Measurements from ENCODE around the gene HIVEP2.
A peak's percentile ranks its signal among the peaks of the same experiment; 100 is the strongest.

The HIVEP2 gene

GRCh38 chr6:142784344-142784743 lies 160.6 kb downstream of the HIVEP2 start:
- DNase-seq (ENCODE audit: low spot score) = no peak

DNA sequence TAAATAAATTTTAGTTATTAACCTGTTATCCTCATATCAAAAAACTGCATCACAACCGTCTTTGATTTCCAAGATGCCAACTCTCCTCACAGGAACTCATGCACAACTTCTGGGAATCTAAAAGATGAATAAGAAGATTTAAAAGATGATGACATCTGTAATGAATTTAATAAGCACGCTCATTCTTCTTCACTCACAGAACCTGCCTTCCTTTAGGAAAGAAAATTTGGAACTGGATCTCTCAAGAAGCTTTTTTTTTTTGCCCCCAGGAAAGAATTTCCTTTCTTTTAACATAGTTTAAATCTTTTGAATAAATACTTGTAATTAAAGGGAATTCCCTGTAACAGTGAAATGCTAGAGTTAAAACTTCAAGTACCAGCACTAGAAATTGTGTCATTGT lies 161.5 kb downstream of the HIVEP2 start:
- peak; percentile 36 for DNase-seq (ENCODE audit: low spot score)

GRCh38 chr6:142781129-142781528 lies 163.8 kb downstream of the HIVEP2 start:
- DNase-seq (ENCODE audit: low spot score) = no peak

- DNase-seq (ENCODE audit: low spot score) = no peak
Observed at GRCh38 chr6:142773859-142774648, 170.9 kb downstream of the HIVEP2 start.

DNA sequence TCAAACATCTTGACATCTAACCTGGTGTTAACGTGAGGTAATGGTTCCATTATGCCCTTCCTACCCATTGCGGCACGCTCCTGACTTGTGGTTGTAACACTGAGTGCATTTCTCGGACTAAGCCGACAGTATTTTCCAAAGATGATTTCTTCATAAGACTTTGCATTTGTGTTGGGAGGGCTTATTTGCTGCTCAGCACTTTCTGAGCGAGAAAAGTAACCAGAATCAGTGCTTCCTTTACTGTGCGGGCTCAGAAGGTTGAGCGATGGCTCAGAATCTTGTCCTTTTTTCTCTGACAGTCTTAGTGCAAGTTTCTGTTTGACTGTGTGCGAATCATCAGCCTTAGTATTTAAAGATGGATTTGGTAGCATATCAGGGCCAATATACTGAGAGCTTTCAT lies 171.7 kb downstream of the HIVEP2 start:
- DNase-seq (ENCODE audit: low spot score) = no peak

DNA sequence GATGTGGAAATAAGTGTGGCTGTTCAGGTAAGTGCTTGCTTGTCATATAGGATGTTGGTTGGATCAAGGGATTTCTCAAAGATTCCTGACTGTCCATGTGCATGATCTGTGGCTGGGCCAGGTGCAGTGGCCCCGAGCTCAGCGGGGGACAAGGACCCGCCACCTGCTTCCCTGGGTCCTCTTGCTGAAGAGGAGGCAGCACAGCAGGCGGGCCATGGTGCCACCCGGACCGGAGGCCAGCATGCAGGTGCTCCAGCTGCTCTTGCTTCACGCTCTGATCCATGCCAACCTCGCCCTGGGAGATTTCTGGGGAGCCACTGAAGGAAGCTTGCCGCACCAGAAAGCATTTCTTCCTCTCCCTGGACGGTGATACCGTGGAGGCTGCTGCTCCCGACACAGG lies 173.8 kb downstream of the HIVEP2 start:
- DNase-seq (ENCODE audit: low spot score) = no peak

- no peak for DNase-seq (ENCODE audit: low spot score)
Observed at GRCh38 chr6:142765306-142765705, 179.7 kb downstream of the HIVEP2 start.

GRCh38 chr6:142764311-142764710 lies 180.7 kb downstream of the HIVEP2 start:
- no peak for DNase-seq (ENCODE audit: low spot score)

DNA sequence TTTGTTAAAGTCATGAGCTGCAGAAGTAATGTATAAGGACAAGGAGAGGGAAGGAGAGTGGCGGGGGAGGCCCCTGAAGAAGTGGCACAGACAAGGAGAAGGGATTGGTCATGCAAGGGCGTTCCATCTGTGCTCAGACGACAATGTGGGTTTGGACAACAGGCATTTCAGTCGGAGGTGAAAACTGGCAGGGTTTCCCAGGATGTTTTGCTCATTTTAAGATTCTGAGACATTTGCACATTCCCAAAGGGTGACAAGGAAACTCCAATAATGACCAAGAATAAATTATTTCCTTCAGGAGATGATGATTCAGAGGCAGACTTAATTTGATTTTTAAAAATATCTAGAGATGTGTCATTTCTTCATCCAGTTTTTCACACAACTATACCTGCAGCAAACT lies 181.8 kb downstream of the HIVEP2 start:
- DNase-seq (ENCODE audit: low spot score) = peak; percentile 63

GRCh38 chr6:142761756-142762155 lies 183.2 kb downstream of the HIVEP2 start:
- DNase-seq (ENCODE audit: low spot score) = no peak

DNA sequence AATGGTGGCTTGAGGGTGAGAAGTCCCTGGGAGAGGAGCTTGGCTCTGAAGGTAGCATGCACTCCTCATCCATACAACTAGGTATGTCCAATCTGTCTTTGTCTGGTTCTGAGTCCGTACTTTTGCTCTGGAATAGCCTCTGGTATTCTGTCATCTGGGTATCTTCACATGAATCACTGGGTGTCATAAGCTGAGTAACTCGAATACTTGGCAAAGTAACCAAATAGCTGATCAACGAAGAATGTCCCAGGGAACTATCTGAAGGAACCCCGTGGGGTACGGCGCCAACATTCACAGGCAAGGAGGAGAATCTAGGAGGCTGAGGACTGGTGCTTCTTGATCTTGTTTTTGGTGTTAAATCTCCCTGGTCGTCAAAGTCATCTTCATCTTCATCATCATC lies 184.8 kb downstream of the HIVEP2 start:
- DNase-seq (ENCODE audit: low spot score) = peak; percentile 70

DNA sequence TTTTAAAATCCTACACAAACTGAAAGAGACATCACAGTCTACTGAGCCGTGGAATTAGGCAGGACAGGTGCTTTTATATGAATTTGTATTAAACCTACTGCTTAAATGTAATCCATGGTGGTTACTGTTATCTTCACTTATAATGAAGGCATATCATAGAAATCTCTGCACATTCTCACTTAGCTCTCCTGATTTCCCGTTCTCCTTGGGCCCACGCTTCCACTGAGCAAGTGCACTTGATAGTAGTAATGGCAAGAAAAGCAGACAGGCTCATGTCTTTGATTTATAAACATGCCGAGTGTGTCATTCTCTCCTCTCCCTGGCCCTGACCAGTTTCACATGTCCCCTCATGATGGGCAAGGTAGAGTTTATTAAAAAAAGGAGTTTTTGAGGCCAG lies 186.3 kb downstream of the HIVEP2 start:
- DNase-seq (ENCODE audit: low spot score) = no peak

DNA sequence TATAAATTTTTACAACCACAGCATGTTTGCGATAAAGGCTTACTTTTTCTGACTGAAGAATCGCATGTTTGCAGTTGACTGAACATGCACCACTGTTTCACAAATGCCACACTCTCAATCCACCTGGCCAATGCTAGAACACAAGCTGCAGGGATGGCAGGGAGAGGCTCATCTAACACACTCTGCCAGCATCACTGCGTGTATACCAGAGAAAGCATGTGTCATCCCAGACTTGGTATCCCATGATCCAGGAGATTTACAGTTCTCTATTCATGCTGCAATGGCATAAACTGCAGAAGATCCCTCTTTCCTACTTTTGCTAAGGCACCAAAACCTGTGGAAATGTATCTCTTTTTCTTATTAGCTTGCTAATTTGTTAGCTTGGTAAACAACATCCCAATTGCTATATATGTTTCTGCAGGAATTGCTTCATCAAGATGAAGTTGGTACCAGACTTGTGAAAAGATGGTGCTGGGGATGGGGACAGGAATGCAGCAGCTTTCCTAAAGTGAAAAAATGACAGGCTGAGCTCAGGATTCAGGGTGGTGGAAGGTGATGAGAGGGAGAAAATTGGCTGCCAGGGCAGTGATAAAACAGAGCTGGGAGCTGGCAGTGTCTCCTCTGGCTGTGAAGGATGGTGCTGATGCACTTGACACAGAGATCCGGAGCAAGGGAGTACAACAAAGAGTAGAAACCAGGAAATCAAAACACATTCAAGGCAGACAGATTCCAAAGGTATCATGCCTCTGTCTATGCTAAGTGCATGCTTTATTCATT lies 186.9 kb downstream of the HIVEP2 start:
- no peak for DNase-seq (ENCODE audit: low spot score)

- peak; percentile 78 for DNase-seq (ENCODE audit: low spot score)
Observed at GRCh38 chr6:142756215-142756630, 188.8 kb downstream of the HIVEP2 start.

DNA sequence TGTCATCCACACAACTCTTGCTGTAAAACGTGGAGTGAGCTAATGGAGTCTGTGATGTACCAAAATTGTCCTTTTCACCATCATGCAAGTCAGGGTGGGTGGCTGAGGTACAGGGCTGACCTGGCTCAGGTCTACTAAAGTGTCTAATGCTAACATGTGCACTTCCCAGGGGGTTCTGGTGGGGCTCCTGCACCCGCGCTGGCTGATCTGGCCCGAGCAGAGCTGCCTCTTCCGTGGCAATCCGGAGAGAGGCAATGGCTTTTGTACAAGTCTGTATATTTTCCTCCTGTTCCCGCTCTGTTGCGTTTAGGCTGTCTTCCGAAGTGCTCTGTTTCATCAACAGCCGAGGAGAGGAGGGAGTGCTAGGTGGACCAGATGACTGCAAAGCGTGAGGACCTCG lies 191.8 kb downstream of the HIVEP2 start:
- DNase-seq (ENCODE audit: low spot score) = no peak

DNA sequence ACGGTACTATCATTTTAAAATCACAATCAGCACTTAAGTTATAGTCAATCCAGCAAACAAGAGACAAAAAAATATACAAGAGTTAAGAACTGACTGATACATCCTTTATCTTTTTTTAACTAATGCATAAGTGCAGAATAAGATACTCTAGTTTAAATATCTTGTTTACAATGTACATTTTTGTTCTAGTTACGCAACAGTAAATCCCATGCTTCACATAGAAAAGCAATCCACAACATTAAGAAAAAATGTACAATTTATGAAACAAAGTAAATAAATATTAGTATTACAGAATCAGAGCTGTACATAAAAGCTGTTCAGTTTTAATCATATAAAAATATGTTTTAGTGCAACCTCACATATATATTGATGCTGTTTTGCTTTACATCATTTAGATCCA lies 192.6 kb downstream of the HIVEP2 start:
- no peak for DNase-seq (ENCODE audit: low spot score)

- no peak for DNase-seq (ENCODE audit: low spot score)
Observed at GRCh38 chr6:142751452-142751851, 193.5 kb downstream of the HIVEP2 start.

DNA sequence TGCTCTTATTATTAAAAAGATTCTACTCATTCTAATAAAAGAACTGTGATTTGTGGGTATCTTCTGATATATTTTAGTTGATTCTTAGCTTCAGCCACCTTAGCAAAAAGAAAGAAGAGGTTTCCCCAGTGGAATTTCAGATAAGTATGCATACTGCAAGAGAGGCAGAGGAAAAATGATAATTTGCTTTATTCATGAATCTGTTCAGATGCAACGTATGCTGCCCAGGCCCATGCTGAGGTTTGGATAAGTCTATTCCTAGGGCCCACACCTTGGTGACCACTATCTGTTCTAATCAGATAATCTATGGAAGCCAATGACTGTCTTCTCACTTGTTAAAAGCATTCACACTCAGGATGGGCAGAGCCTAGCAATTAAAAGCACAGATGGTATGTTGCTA lies 194.0 kb downstream of the HIVEP2 start:
- DNase-seq (ENCODE audit: low spot score) = no peak

GRCh38 chr6:142749556-142749955 lies 195.4 kb downstream of the HIVEP2 start:
- DNase-seq (ENCODE audit: low spot score) = no peak

- DNase-seq (ENCODE audit: low spot score) = no peak
Observed at GRCh38 chr6:142746524-142746923, 198.5 kb downstream of the HIVEP2 start.

GRCh38 chr6:142744836-142745235 lies 200.1 kb downstream of the HIVEP2 start:
- DNase-seq (ENCODE audit: low spot score) = peak; percentile 41

GRCh38 chr6:142740449-142740848 lies 204.5 kb downstream of the HIVEP2 start:
- DNase-seq (ENCODE audit: low spot score) = peak; percentile 58

GRCh38 chr6:142738731-142739130 lies 206.2 kb downstream of the HIVEP2 start:
- DNase-seq (ENCODE audit: low spot score) = no peak

DNA sequence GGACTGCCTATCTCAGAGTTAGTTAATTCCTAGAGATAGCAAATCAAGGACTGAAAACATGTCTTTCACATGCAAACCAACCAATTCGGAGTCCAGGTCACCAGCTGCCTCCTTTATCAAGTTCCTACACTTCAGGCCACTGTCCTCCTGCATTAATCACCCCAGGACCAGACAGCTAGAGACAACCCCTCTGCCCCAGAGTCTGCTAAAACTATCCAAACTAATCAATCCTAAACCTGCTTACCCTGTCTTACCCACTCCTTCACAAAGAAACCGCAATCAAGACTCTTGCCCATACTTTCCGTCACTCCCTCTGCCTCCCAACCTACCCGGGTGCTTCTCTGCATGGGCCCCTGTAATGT lies 207.0 kb downstream of the HIVEP2 start:
- no peak for DNase-seq (ENCODE audit: low spot score)

Measured in AG20443 (cell line).